ENCODE data around the gene PYGB. TPM values are rescaled to one million over a fixed set of nuclear protein-coding genes. Genes with fewer than 3 reads are reported as not detected.
A peak's percentile ranks its signal among the peaks of the same experiment; 100 is the strongest.

Gene PYGB
- total RNA-seq, 2 experiments from 2014 or later = 26.3 to 27.5 TPM

- Histone ChIP-seq H3K4me3 (ENCODE audit: low read length) (no peak overlapping the region), H3K27me3 (ENCODE audit: control insufficient read depth in 1 of 2, insufficient read depth in 2 of 2, low read length in 2 of 2) (no peaks in the 10 kb centered on the region), H3K36me3 (ENCODE audit: insufficient read depth, low read length) (no peaks in the 10 kb centered on the region), H3K4me1 (ENCODE audit: insufficient read depth, low read length) (peaks cover 23% of the 10 kb centered on the region), H3K27ac (ENCODE audit: low read depth in 1 of 2, low read length in 2 of 2) (no peak overlapping the region), H3K9me3 (ENCODE audit: control insufficient read depth in 1 of 2, insufficient read depth in 1 of 2, low read length in 2 of 2) (peaks cover 0 to 6% of the 10 kb centered on the region in 2 experiments)
- CTCF ChIA-PET = interaction anchor here (1.1 to 2.2 kb wide), 2 partner anchors 50 to 141 kb away, joined by 4 to 8 read pairs; partner anchors contain the start of gene ENTPD6
- Mint-ChIP-seq H3K4me1 (ENCODE audit: low read depth) (peaks cover 40% of the 10 kb centered on the region), H3K36me3 (ENCODE audit: low read depth) (peaks cover 21% of the 10 kb centered on the region), H3K9me3 (peaks cover 3% of the 10 kb centered on the region), H3K27ac (peak overlapping the region; percentile 47), H3K4me3 (peak overlapping the region; percentile 87), H3K27me3 (peaks cover 8% of the 10 kb centered on the region)
- DNase-seq = no peak
- no peak for TF ChIP-seq CTCF (IDR thresholded peaks at IDR 0.05)
- no peak for ATAC-seq (ENCODE audit: poor library complexity)
- POLR2A ChIA-PET = interaction anchor here (1.3 to 3.2 kb wide), 4 partner anchors 11 to 51 kb away, joined by 3 to 28 read pairs (median 16); partner anchors contain the start of gene ENTPD6
- intact Hi-C loops (cut with DNase I, micrococcal nuclease) = loop anchor here (2.0 to 5.0 kb wide), 5 partner anchors 49 to 451 kb away; partner anchors contain the start of genes ZNF337 (in 2 of the 2), ABHD12 (in 1 of the 2), ACSS1 (in 1 of the 2) and APMAP (in 1 of the 2)
Measured at GRCh38 chr20:25246182-25246999, 1.5 kb upstream of the PYGB start.

DNA sequence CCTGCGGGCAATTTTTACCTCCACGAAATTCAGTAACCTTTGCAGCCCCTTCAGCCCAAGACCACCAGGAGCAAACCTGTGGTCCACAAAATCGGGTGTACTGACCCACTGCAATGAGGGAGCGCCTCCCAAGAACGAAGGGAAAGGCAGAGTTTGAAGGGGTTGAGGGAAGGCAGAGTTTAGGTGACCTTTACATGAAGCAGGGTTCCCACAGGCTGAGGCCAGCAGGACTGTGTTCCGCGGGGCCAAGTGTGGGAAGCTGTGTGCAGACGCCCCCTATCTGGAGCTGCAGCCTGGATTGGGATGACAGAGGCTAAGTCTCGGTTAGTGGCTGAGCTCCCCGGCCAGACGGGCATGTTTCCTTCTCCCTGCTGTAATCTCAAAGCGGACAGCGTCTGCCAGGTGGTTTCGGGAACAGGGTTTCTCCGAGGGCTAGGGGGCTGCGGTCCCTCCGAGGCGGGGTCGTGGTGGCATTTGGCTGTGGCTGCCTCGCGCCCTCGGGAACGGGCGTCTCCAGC is 826 bp upstream of the PYGB start:
- peak overlapping the region; percentile 87 for H3K4me3 Mint-ChIP-seq

More for the DNA sequence above, 826 bp upstream of the PYGB start:
- Mint-ChIP-seq H3K36me3 (ENCODE audit: low read depth) (peaks cover 21% of the 10 kb centered on the region), H3K4me1 (ENCODE audit: low read depth) (peaks cover 45% of the 10 kb centered on the region), H3K27me3 (peaks cover 8% of the 10 kb centered on the region), H3K9me3 (peaks cover 3% of the 10 kb centered on the region), H3K27ac (peak overlapping the region; percentile 47)
- H3K27ac ChIP-seq (ENCODE audit: low read depth in 1 of 2, low read length in 2 of 2) = no peak overlapping the region
- ChIA-PET POLR2A (interaction anchor here (0.6 to 3.2 kb wide), 10 partner anchors 10 to 188 kb away, joined by 3 to 28 read pairs (median 4); partner anchors contain the start of genes ABHD12 and ENTPD6), CTCF (interaction anchor here (1.1 to 2.2 kb wide), 2 partner anchors 51 to 141 kb away, joined by 4 to 8 read pairs; partner anchors contain the start of gene ENTPD6)
- DNase-seq (peak in 5 of 14 experiments; percentile 11 to 54 (median 32)), ATAC-seq (ENCODE audit: poor library complexity) (no peak)
- H3K27me3 ChIP-seq (ENCODE audit: control insufficient read depth in 1 of 2, insufficient read depth in 2 of 2, low read length in 2 of 2) = no peaks in the 10 kb centered on the region
- H3K4me3 ChIP-seq (ENCODE audit: low read length) = peak overlapping the region; percentile 94
- intact Hi-C loops (cut with DNase I, micrococcal nuclease) = loop anchor here (1.0 to 5.0 kb wide), 6 partner anchors 50 to 450 kb away; partner anchors contain the start of genes ZNF337 (in 2 of the 2), ABHD12 (in 1 of the 2), ACSS1 (in 1 of the 2) and APMAP (in 1 of the 2)
- H3K4me1 ChIP-seq (ENCODE audit: insufficient read depth, low read length) = peaks cover 23% of the 10 kb centered on the region
- TF ChIP-seq CTCF (IDR thresholded peaks at IDR 0.05) = no peak
- no peaks in the 10 kb centered on the region for H3K36me3 ChIP-seq (ENCODE audit: insufficient read depth, low read length)
- H3K9me3 ChIP-seq (ENCODE audit: control insufficient read depth in 1 of 2, insufficient read depth in 1 of 2, low read length in 2 of 2) = peaks cover 0 to 6% of the 10 kb centered on the region in 2 experiments
